Measurements from ENCODE around the gene URAD.
"Not testable (repeated sequence)": the region's sequence is repeated elsewhere in the genome, so short reads cannot be mapped to it uniquely, and the experiment has no call there.

URAD gene

DNA sequence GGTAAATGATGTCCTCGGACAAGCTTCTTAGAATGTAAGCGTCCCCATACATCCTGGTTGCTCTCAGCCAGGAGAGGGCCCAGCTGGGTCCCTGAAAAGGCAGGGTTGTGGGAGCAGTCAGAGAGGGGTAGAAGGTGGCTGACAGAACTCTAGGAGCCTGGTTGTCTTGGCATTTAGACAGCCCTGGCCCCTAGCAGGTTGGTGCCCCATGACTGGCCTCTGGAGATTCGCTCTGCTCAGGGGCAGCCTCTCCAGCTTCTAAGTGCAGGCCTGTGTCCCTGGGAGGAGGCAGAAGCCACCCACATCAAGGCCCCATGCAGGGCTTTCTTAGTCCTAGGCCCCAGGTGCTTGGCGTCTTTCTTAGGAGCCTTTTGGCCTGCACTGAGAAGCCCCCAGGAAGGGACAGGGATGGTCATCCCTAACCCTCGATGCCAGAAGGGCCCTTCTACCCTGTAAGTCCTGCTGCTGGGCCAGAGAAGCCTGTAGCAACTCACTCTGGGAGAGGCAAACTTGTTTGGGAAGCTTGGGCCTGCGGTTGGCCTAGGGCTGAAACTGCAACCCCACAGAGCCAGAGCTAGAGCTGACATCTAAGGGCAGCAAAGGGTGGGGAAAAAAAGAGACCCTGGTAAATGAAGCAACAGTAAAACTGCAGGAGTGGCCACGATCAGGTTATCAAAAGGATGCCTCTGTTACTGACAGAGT, 16.6 kb downstream of the URAD start:
- no peak overlapping the region for H3K4me3 ChIP-seq (ENCODE audit: low read depth, low read length)

DNA sequence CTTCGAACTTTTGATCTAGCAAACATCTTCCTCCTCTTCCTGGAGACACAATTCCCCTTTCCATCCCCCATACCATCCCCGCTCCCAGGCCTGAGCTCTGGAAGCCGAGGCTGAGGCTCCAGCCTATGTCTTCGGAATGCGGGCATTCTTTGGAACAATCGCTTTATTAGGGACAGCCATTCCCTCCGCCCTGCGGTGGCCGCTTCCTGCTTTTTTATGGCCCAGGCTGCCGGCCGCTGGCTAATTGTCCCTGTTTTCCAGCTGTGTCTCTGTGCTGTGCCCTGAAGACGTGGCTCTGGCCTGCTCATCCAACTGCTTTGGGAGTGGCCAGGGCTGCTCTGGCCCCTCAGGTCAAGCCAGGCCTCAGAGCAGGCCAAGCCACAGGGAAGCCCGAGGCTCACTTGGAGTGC, 17.3 kb downstream of the URAD start:
- H3K4me3 ChIP-seq (ENCODE audit: low read depth, low read length): no peak overlapping the region

DNA sequence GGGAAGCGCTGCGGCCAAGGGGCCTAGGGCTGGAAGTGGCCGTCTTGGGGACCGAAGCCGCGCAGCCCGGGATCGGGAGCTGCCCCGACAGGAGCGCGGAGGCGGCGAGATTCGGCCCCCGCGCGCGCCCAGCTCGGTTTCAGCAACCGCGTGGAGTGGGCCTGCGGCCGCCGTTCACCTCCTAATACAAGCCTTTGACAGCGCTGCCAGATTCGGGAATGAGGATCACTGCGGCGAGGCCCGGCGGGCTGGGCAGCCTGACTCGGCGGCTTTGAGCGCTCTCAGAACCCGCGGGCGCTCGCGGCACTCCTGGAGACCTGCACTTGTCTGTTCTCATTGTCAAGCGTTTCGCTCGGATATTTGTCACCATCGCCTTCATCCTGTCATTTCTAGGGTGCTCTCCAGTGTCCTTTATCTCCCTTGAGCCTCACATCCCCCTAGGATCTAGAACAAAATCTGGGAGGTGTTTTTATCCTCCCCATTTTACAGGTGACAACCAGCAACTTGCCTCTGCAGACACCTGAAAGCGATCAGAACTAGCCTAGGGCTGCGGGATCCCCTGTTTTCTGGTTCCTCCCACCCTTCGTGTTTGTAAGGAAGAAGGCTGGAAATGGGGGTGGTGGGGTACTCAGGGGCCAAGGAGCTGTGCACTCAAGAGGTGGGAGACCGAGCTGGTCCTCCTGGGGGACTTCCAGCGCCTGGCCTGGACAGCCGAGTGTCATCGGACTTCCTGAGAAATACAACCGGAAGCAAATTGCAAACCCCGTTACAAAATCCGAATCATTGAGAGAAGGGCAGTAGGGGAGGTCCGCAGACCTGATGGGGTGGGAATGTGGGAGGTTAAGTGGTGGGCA, 17.9 kb downstream of the URAD start:
- H3K4me3 ChIP-seq (ENCODE audit: low read depth, low read length): no peak overlapping the region

DNA sequence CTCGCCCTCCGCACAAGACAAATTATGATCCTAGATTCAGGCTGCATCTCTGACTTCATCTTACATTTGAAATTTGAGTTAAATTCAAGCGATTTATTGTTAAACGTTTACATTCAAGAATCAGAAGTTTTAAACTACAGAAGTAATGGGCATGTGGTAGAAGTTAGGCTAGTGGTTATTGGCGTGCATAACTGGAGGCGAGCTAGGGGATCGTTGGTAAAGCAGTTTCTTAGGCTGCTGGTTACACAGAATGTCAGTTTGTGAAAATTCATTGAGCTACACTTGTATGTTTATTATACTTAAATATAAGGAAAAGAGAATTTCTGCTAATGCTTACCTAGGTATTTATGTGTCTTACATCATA, 18.6 kb downstream of the URAD start:
- H3K4me3 ChIP-seq (ENCODE audit: low read depth, low read length): no peak overlapping the region

DNA sequence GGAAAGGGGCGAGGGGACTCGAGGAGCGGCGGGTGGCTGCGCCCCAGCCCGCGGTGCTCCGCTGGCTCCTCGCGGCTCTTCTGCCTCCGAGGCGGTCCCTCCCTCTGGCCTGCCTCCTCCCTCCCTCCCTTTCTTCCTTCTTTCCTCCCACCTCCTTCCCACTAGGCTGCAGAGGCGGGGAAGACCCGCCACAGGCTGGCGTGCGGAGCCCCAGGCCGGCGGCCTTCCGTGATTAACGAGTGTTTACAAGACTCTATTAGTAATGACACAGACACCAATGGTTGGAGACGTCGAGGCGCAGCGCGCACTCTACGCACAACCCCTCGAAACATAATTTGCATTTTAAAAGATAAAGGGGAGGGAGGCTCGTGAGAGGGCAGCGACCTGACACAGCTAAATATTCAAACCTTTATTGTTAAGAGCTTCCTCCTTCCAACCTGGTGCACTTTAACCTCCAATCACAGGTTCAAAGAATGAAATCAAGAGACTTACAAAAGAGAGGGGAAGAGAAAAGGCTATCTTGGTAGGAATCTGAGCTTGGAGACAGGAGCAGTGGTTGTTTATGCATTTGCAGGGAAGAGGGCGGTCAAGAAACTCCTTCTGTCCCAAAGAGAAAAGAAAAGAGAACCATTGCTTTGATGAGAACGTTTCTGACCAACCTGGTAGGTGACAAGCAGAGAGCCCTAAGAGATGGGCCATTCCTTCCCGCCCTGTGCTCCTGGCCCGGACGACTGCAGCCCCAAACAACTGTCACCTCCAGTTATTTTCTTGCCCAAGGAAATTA, 19.2 kb downstream of the URAD start, which contains the start of gene CDX2:
Gene CDX2 (minus strand): TSS at position 234 of the 784 bp plus-strand sequence. CDS start 309 bp downstream, outside the sequence.
- peak within 1 kb of the TSS; percentile 17 for H3K4me3 ChIP-seq (ENCODE audit: low read depth, low read length)

DNA sequence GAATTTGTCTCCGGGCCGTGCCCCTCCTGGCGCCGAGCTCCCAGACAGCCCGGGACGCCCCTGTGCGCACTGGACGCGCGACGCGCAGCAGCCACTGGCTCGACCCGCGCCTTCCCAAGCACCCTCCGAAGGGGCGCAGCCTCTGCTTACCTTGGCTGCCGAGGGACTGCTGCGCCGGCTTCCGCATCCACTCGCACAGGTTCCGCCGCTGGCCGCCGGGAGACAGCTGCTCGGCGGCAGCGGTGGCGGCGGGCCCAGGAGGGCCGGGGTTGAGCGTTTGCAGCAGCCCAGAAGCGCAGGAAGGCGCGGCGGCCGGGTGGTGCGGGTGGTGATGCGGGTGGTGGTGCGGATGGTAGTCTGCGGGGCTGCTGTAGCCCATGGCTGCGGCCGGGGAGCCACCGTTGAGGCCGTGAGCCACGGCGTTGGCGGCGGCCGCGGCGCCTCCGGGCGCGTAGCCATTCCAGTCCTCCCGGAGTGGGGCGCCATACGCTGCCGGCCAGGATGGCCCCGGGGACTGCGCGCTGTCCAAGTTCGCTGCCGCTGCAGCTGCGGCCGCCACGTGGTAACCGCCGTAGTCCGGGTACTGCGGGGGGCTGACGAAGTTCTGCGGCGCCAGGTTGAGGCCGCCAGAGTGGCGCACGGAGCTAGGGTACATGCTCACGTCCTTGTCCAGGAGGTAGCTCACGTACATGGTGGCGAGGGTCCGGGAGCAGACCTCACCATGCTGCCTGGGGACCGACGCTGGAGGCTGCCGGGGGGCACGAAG, 20.0 kb downstream of the URAD start:
- peak overlapping the region; percentile 17 for H3K4me3 ChIP-seq (ENCODE audit: low read depth, low read length)

GRCh38 chr13:27967736-27968315, 20.7 kb downstream of the URAD start:
- H3K4me3 ChIP-seq (ENCODE audit: low read depth, low read length): no peak overlapping the region

GRCh38 chr13:27967203-27967735, 21.2 kb downstream of the URAD start:
- H3K4me3 ChIP-seq (ENCODE audit: low read depth, low read length): no peak overlapping the region

GRCh38 chr13:27966641-27967202, 21.8 kb downstream of the URAD start:
- H3K4me3 ChIP-seq (ENCODE audit: low read depth, low read length): no peak overlapping the region

DNA sequence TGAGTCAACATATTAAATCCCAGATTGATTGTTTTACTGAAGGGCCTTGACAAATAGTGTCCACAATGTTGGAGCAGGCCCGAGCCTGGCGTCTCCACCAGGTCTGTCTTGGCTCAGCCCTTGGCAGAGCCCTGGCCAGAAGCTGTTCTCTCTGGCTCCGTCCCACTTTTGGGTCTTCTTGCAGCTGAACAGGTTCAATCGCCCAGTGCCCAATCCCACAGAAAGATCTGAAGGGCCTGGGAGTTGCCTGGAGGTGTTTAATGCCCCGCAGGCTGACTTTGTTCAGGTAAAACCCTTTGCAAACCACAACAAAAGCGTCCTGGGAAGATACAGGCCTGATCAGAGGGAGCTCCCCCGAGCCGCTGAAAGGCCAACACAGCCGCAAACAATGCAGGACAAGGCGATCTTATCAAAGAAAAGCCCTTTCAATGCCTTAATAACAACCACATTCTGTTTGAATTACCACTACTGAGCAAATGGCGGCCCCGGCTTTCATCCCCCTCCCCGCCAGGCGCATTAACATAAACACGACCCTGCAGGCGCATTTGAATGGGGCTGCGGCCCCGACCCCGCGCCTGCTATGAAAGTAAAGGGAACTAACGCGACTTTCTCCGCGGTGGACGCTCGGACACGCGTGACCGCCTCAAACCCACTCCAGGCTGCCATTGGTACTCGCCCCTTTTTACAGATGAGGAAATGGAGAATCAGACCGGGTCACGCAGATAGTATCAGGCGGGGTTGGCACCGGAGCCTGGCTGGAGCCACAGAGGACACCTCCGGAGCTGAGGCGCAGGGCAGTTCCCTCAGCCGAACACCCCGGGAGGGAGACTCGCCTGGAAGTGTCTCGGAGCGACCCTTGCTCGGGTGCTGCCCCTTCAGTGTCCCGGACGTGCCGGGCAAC, 22.5 kb downstream of the URAD start:
- H3K4me3 ChIP-seq (ENCODE audit: low read depth, low read length): no peak overlapping the region

- no peak overlapping the region for H3K4me3 ChIP-seq (ENCODE audit: low read depth, low read length)
Measured at GRCh38 chr13:27965343-27965739, 23.2 kb downstream of the URAD start.

GRCh38 chr13:27964741-27965323, 23.7 kb downstream of the URAD start:
- H3K4me3 ChIP-seq (ENCODE audit: low read depth, low read length): no peak overlapping the region

GRCh38 chr13:27964206-27964605, 24.3 kb downstream of the URAD start:
- not testable (repeated sequence) for H3K4me3 ChIP-seq (ENCODE audit: low read depth, low read length)

GRCh38 chr13:27963491-27963890, 25.0 kb downstream of the URAD start:
- H3K4me3 ChIP-seq (ENCODE audit: low read depth, low read length): no peak overlapping the region

GRCh38 chr13:27962982-27963381, 25.5 kb downstream of the URAD start:
- no peak overlapping the region for H3K4me3 ChIP-seq (ENCODE audit: low read depth, low read length)

- no peak overlapping the region for H3K4me3 ChIP-seq (ENCODE audit: low read depth, low read length)
Measured at GRCh38 chr13:27962128-27962841, 26.2 kb downstream of the URAD start.

- no peak overlapping the region for H3K4me3 ChIP-seq (ENCODE audit: low read depth, low read length)
Measured at GRCh38 chr13:27961227-27962085, 27.0 kb downstream of the URAD start.
